ENCODE results near the gene CHD1.

Gene CHD1

DNA sequence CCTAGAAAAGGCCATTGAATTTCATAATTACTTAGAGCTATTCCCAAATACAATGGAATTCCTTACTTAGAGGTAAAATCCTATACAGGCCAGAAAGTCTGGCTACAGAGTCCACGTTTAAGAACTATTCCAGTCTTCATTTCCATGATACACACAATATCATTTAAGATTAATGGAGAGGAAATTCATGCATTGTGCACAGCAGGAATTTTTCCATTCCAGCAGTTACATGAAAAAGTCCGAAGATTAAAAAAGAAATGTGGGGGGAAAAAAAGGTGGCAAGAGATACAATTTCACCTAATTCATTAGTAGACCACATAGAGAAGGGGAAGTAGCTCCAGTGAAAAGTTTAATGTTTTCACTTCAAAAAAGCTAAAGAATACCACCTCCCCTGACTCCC is 63.1 kb downstream of the CHD1 start:
- no peaks in the 10 kb centered on the region for H3K9me3 ChIP-seq (ENCODE audit: control insufficient read depth in 5 of 5, low read length in 5 of 5)
- H3K4me1 ChIP-seq (ENCODE audit: control insufficient read depth in 5 of 5, insufficient read depth in 5 of 5, low read length in 5 of 5) = peaks cover 0 to 4% (median 0%) of the 10 kb centered on the region in 5 donors
- no peak overlapping the region for H3K9ac ChIP-seq (ENCODE audit: low read length in 5 of 5)
- peaks cover 43 to 66% (median 62%) of the 10 kb centered on the region in 5 donors for H3K36me3 ChIP-seq (ENCODE audit: control insufficient read depth in 5 of 5, insufficient read depth in 5 of 5, low read length in 5 of 5)
- no peak overlapping the region for H3K4me3 ChIP-seq (ENCODE audit: low read depth in 1 of 5, low read length in 5 of 5)
- no peak overlapping the region for H3K27ac ChIP-seq (ENCODE audit: low read depth, low read length)
- H3K27me3 ChIP-seq (ENCODE audit: control insufficient read depth in 5 of 5, insufficient read depth in 4 of 5, low read length in 5 of 5) = no peaks in the 10 kb centered on the region

DNA sequence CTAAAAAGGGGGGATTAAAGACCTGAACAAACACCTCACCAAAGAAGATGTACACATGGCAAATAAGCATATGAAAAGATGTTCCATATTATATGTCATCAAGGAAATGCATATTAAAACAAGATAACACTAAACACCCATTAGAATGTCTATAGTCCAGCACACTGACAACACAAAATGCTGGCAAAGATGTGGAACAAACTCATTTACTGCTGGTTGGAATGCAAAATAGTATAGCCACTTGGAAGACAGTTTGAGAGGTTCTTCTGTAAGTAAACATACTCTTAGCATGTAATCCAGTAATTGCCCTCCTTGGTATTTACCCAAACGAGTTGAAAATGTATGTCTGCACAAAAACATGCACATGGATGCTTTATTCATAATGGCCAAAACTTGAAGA is 81.8 kb downstream of the CHD1 start:
- Histone ChIP-seq H3K27ac (ENCODE audit: low read depth, low read length) (no peak overlapping the region), H3K9me3 (ENCODE audit: control insufficient read depth in 5 of 5, low read length in 5 of 5) (peaks cover 0 to 3% (median 0%) of the 10 kb centered on the region in 5 donors), H3K4me1 (ENCODE audit: control insufficient read depth in 5 of 5, insufficient read depth in 5 of 5, low read length in 5 of 5) (no peaks in the 10 kb centered on the region), H3K36me3 (ENCODE audit: control insufficient read depth in 5 of 5, insufficient read depth in 5 of 5, low read length in 5 of 5) (no peaks in the 10 kb centered on the region), H3K9ac (ENCODE audit: low read length in 5 of 5) (no peak overlapping the region), H3K27me3 (ENCODE audit: control insufficient read depth in 5 of 5, insufficient read depth in 4 of 5, low read length in 5 of 5) (no peaks in the 10 kb centered on the region), H3K4me3 (ENCODE audit: low read depth in 1 of 5, low read length in 5 of 5) (no peak overlapping the region)

DNA sequence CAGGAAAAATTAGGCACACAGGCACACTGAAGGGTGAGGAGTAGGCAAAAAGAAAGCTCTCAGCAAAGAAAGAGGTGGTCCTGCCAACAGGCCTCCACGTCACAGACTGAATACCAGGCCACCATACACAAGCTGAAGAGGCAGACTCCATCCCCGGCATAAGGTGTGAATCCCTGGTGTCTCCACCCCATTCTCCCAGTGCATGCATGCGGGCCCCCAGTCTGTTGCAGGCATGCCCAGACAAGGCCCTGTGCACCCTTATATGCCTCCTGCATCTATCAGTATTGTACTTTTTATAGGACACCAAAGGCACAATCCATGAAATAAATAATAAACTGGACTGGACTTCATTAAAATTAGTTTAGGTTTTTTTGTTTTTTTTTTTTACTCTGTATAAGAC is 82.3 kb downstream of the CHD1 start:
- Histone ChIP-seq H3K27me3 (ENCODE audit: control insufficient read depth in 5 of 5, insufficient read depth in 4 of 5, low read length in 5 of 5) (no peaks in the 10 kb centered on the region), H3K4me3 (ENCODE audit: low read depth in 1 of 5, low read length in 5 of 5) (no peak overlapping the region), H3K36me3 (ENCODE audit: control insufficient read depth in 5 of 5, insufficient read depth in 5 of 5, low read length in 5 of 5) (no peaks in the 10 kb centered on the region), H3K4me1 (ENCODE audit: control insufficient read depth in 5 of 5, insufficient read depth in 5 of 5, low read length in 5 of 5) (no peaks in the 10 kb centered on the region), H3K9me3 (ENCODE audit: control insufficient read depth in 5 of 5, low read length in 5 of 5) (peaks cover 0 to 3% (median 0%) of the 10 kb centered on the region in 5 donors), H3K9ac (ENCODE audit: low read length in 5 of 5) (no peak overlapping the region), H3K27ac (ENCODE audit: low read depth, low read length) (no peak overlapping the region)

DNA sequence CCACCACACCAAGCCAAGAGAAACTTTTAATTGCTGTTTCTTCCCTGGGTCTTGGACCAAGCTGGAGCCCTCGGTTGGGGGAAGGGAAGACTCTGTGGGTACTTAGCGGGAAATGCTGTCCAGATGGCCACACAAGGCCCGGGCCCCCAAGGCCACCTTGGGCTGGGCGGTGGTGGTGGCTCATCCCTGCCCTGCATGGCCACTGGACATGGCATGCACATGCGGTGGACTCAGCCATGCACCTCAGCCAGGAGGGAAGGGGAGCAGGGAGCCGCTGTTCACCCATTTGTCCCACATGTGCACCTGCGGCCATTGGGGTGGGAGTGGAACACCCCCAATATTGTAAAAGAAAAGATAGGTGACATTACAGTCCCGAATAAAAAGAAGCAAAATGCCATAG is 82.9 kb downstream of the CHD1 start:
- no peak overlapping the region for H3K4me3 ChIP-seq (ENCODE audit: low read depth in 1 of 5, low read length in 5 of 5)
- no peak overlapping the region for H3K27ac ChIP-seq (ENCODE audit: low read depth, low read length)
- no peaks in the 10 kb centered on the region for H3K36me3 ChIP-seq (ENCODE audit: control insufficient read depth in 5 of 5, insufficient read depth in 5 of 5, low read length in 5 of 5)
- no peak overlapping the region for H3K9ac ChIP-seq (ENCODE audit: low read length in 5 of 5)
- no peaks in the 10 kb centered on the region for H3K27me3 ChIP-seq (ENCODE audit: control insufficient read depth in 5 of 5, insufficient read depth in 4 of 5, low read length in 5 of 5)
- peaks cover 0 to 3% (median 0%) of the 10 kb centered on the region in 5 donors for H3K9me3 ChIP-seq (ENCODE audit: control insufficient read depth in 5 of 5, low read length in 5 of 5)
- H3K4me1 ChIP-seq (ENCODE audit: control insufficient read depth in 5 of 5, insufficient read depth in 5 of 5, low read length in 5 of 5) = no peaks in the 10 kb centered on the region

DNA sequence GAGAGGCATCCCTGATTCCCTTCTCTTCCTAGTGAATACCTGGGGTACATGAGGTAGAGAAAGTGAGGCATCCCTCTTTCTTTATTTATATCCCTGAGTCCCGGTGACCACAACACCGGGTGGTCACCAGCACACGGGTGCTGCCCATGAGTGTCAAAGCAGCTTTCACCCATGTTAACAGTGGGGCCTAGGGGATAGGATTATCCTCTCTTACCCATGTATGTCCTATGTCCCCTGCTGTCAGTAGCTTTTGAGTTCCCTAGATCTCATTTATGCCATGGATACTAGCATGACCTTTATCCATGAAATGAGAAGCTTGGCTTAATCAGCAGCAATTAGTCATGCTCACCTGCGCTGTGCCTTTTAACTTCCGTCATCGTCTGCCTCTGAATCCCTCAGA is 83.9 kb downstream of the CHD1 start:
- H3K27ac ChIP-seq (ENCODE audit: low read depth, low read length) = no peak overlapping the region
- H3K36me3 ChIP-seq (ENCODE audit: control insufficient read depth in 5 of 5, insufficient read depth in 5 of 5, low read length in 5 of 5) = no peaks in the 10 kb centered on the region
- no peak overlapping the region for H3K4me3 ChIP-seq (ENCODE audit: low read depth in 1 of 5, low read length in 5 of 5)
- no peaks in the 10 kb centered on the region for H3K27me3 ChIP-seq (ENCODE audit: control insufficient read depth in 5 of 5, insufficient read depth in 4 of 5, low read length in 5 of 5)
- no peaks in the 10 kb centered on the region for H3K4me1 ChIP-seq (ENCODE audit: control insufficient read depth in 5 of 5, insufficient read depth in 5 of 5, low read length in 5 of 5)
- H3K9ac ChIP-seq (ENCODE audit: low read length in 5 of 5) = no peak overlapping the region
- H3K9me3 ChIP-seq (ENCODE audit: control insufficient read depth in 5 of 5, low read length in 5 of 5) = peaks cover 0 to 3% (median 0%) of the 10 kb centered on the region in 5 donors

DNA sequence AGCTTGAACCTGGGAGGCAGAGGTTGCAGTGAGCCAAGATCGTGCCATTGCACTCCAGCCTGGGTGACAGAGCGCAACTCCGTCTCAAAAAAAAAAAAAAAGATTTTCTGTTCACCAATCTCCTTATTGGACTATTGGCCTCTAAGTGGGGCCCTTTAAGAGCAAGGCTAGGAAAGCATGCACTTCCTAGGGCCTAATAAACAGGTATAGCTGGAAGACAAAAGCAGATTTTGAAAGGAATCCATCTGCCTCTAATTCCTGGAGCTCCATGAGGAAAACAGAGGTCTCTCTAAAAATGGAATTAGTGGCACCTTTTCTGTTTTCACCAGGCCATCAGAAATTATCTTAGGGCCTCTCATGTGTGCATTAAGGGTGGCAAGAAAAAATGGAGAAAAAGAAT is 85.3 kb downstream of the CHD1 start:
- Histone ChIP-seq H3K4me3 (ENCODE audit: low read depth in 1 of 5, low read length in 5 of 5) (no peak overlapping the region), H3K27ac (ENCODE audit: low read depth, low read length) (no peak overlapping the region), H3K9me3 (ENCODE audit: control insufficient read depth in 5 of 5, low read length in 5 of 5) (peaks cover 0 to 3% (median 0%) of the 10 kb centered on the region in 5 donors), H3K36me3 (ENCODE audit: control insufficient read depth in 5 of 5, insufficient read depth in 5 of 5, low read length in 5 of 5) (no peaks in the 10 kb centered on the region), H3K27me3 (ENCODE audit: control insufficient read depth in 5 of 5, insufficient read depth in 4 of 5, low read length in 5 of 5) (no peaks in the 10 kb centered on the region), H3K9ac (ENCODE audit: low read length in 5 of 5) (no peak overlapping the region), H3K4me1 (ENCODE audit: control insufficient read depth in 5 of 5, insufficient read depth in 5 of 5, low read length in 5 of 5) (no peaks in the 10 kb centered on the region)

DNA sequence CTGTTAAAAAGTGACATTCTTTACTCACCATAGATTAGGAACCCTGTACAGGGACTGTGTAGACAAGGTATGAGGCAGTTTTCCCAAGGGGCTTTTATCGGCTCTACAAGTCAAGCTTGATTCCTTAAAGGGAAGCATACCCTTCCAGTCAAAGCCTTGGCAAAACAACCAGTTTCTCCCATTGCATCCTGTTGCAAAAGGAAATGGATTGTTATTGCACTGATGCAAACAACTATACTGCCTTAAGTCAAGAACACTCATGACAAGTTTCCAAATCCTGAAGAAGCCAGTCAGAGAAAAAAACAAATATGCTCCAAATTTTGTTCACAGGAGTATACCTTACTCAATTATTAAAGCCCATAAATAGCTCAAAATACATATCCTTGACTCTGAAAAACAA is 87.9 kb downstream of the CHD1 start:
- Histone ChIP-seq H3K9ac (ENCODE audit: low read length in 5 of 5) (no peak overlapping the region), H3K9me3 (ENCODE audit: control insufficient read depth in 5 of 5, low read length in 5 of 5) (peaks cover 0 to 3% (median 0%) of the 10 kb centered on the region in 5 donors), H3K36me3 (ENCODE audit: control insufficient read depth in 5 of 5, insufficient read depth in 5 of 5, low read length in 5 of 5) (no peaks in the 10 kb centered on the region), H3K4me3 (ENCODE audit: low read depth in 1 of 5, low read length in 5 of 5) (no peak overlapping the region), H3K27ac (ENCODE audit: low read depth, low read length) (no peak overlapping the region), H3K4me1 (ENCODE audit: control insufficient read depth in 5 of 5, insufficient read depth in 5 of 5, low read length in 5 of 5) (no peaks in the 10 kb centered on the region), H3K27me3 (ENCODE audit: control insufficient read depth in 5 of 5, insufficient read depth in 4 of 5, low read length in 5 of 5) (no peaks in the 10 kb centered on the region)

DNA sequence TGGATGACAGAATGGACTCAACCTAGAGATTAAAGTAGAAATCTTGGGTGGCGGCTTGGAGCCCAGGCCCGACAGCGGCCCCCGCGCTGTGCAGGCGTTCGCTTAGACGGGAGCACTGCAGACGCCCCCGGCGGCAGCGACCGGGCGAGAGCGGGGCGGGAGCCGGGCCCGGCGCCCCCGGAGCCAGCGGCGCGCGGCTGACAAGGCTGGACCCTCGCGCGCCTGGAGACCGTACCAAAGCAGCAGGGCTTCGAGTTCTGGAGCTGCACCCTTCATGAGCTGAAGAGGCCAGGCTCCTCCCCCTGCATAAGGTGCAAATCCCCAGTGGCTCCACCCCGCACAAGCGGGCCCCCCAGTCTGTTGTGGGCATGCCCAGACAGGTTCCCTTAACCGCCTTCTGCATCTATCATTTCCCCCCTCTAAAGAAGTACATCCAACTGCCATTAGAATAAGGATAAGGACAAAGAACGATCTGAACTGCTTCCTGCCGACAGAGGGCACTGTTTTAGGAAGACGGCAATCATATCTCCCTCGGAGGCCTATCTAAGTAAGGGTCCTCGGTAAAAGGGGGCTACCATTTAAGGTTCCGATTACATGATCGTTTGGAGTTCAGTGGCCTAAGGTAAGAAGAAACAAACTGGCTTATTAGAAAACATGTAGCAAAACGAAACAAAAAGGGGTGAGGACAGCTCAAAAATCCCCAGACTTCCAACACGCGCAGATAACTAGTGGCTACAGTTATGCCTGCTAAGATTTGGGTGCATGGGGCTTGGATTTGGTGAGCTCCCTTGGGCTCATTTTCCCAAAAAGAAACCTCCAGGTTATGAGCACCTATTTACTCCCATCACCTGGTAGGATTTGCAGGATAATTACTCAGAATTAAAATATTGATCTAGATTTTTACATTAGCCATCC is 89.1 kb downstream of the CHD1 start:
- no peaks in the 10 kb centered on the region for H3K4me1 ChIP-seq (ENCODE audit: control insufficient read depth in 5 of 5, insufficient read depth in 5 of 5, low read length in 5 of 5)
- H3K27me3 ChIP-seq (ENCODE audit: control insufficient read depth in 5 of 5, insufficient read depth in 4 of 5, low read length in 5 of 5) = no peaks in the 10 kb centered on the region
- H3K27ac ChIP-seq (ENCODE audit: low read depth, low read length) = no peak overlapping the region
- peak overlapping the region in 3 of 5 donors; percentile 15 to 42 (median 36) for H3K4me3 ChIP-seq (ENCODE audit: low read depth in 1 of 5, low read length in 5 of 5)
- H3K36me3 ChIP-seq (ENCODE audit: control insufficient read depth in 5 of 5, insufficient read depth in 5 of 5, low read length in 5 of 5) = no peaks in the 10 kb centered on the region
- H3K9me3 ChIP-seq (ENCODE audit: control insufficient read depth in 5 of 5, low read length in 5 of 5) = peaks cover 0 to 2% (median 0%) of the 10 kb centered on the region in 5 donors
- H3K9ac ChIP-seq (ENCODE audit: low read length in 5 of 5) = no peak overlapping the region

DNA sequence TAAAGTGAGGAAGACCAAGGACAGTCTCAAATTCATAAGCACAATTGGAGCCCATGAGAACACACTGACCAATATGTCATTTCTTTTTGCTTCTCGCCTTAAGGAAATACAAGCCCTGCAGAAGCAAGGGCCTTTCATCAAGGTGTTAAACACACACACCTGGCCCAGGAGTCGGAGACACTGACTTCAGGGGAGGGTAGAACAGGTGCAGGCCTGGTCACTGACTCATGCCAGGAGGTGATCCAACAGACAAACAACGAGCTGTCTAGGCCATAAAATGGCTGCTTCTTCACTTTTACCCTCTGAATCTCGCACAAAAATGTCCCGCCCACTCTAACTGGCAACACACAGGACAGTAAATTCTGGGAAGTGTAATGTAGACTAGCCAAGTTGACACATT is 92.6 kb downstream of the CHD1 start:
- no peak overlapping the region for H3K4me3 ChIP-seq (ENCODE audit: low read depth in 1 of 5, low read length in 5 of 5)
- no peaks in the 10 kb centered on the region for H3K4me1 ChIP-seq (ENCODE audit: control insufficient read depth in 5 of 5, insufficient read depth in 5 of 5, low read length in 5 of 5)
- H3K27ac ChIP-seq (ENCODE audit: low read depth, low read length) = no peak overlapping the region
- H3K9ac ChIP-seq (ENCODE audit: low read length in 5 of 5) = no peak overlapping the region
- H3K36me3 ChIP-seq (ENCODE audit: control insufficient read depth in 5 of 5, insufficient read depth in 5 of 5, low read length in 5 of 5) = no peaks in the 10 kb centered on the region
- no peaks in the 10 kb centered on the region for H3K9me3 ChIP-seq (ENCODE audit: control insufficient read depth in 5 of 5, low read length in 5 of 5)
- H3K27me3 ChIP-seq (ENCODE audit: control insufficient read depth in 5 of 5, insufficient read depth in 4 of 5, low read length in 5 of 5) = no peaks in the 10 kb centered on the region

DNA sequence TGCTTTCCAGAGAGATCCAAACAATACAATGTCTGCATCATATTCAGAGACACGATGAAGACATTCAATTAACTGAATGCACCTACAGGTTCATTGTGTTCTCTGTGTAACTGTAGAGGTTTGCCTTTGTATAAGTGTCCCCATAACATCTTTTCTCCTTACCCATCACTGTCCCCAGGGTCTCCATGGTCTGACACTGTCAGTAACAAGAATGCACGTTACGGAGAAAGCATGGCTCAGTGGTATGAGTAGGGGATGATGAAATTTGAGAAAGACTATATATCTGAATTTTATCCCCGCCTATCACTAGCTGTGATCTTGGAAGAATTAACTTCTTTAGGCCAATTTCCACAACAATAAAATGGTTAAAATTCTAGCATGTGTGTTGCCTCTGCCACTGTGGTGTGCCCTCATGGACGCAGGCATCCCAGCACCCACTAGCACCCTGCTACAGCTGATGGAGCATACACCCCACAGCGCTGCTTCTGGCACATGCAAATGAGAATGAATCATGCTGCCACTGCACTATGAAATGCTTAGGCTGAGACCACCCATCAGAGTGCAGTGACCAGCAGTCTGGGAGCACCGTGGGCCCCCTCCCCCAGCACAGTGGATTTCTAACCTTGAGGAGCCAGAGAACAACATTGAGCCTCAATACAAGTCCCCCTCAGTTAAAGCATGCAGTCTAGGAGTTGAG is 101.1 kb downstream of the CHD1 start:
- Histone ChIP-seq H3K36me3 (ENCODE audit: control insufficient read depth in 5 of 5, insufficient read depth in 5 of 5, low read length in 5 of 5) (no peaks in the 10 kb centered on the region), H3K27ac (ENCODE audit: low read depth, low read length) (no peak overlapping the region), H3K9ac (ENCODE audit: low read length in 5 of 5) (no peak overlapping the region), H3K27me3 (ENCODE audit: control insufficient read depth in 5 of 5, insufficient read depth in 4 of 5, low read length in 5 of 5) (no peaks in the 10 kb centered on the region), H3K9me3 (ENCODE audit: control insufficient read depth in 5 of 5, low read length in 5 of 5) (no peaks in the 10 kb centered on the region), H3K4me1 (ENCODE audit: control insufficient read depth in 5 of 5, insufficient read depth in 5 of 5, low read length in 5 of 5) (no peaks in the 10 kb centered on the region), H3K4me3 (ENCODE audit: low read depth in 1 of 5, low read length in 5 of 5) (no peak overlapping the region)
